ENCODE data around the gene PLCB3. TPM values are rescaled to one million over a fixed set of nuclear protein-coding genes. Genes with fewer than 3 reads are reported as not detected.

Gene PLCB3
- total and polyA plus RNA-seq, 2 of the 13 experiments (the other 11 are each of a cell fraction or from before 2014, with no cell fraction given): 7.5 to 13.8 TPM

GRCh38 chr11:64237484-64237951 lies 13.8 kb upstream of the PLCB3 start (continued):
- TF ChIP-seq FIP1L1 (IDR thresholded peaks at IDR 0.05; ENCODE audit: borderline replicate concordance, insufficient read depth, low read depth, low read length) (no peak), MBD4 (IDR thresholded peaks at IDR 0.05; ENCODE audit: borderline replicate concordance, low read length) (no peak), ZNF547 (CRISPR knock-in tag; IDR thresholded peaks at IDR 0.05) (no peak; the same call in 1 of the 2 replicates), TCF7L2 (IDR thresholded peaks at IDR 0.05; ENCODE audit: low read depth, low read length) (no peak), REXO4 (CRISPR knock-in tag; IDR thresholded peaks at IDR 0.05; ENCODE audit: borderline replicate concordance) (no peak), ZNF296 (CRISPR knock-in tag; conservative IDR thresholded peaks at IDR 0.05) (no peak), ZMYM3 (CRISPR knock-in tag; IDR thresholded peaks at IDR 0.05) (no peak), ONECUT2 (CRISPR knock-in tag; IDR thresholded peaks at IDR 0.05) (no peak), SALL1 (CRISPR knock-in tag; IDR thresholded peaks at IDR 0.05) (peak; percentile 83), BATF2 (CRISPR knock-in tag; IDR thresholded peaks at IDR 0.05) (0 out of 2 replicates have a peak, but pooled peaks have one; percentile 60), NFKBIZ (CRISPR knock-in tag; IDR thresholded peaks at IDR 0.05) (no peak), CENPBD1 (CRISPR knock-in tag; IDR thresholded peaks at IDR 0.05; ENCODE audit: borderline replicate concordance, low read depth) (no peak), HIC2 (CRISPR knock-in tag; IDR thresholded peaks at IDR 0.05; ENCODE audit: low read depth) (peak; percentile 80; the same call in 1 of the 2 replicates), ARID3A (IDR thresholded peaks at IDR 0.05; ENCODE audit: low read depth, low read length) (no peak), TP53 (CRISPR knock-in tag; conservative IDR thresholded peaks at IDR 0.05) (no peak), RAD21 (CRISPR knock-in tag; IDR thresholded peaks at IDR 0.05) (no peak), ZFP91 (CRISPR knock-in tag; IDR thresholded peaks at IDR 0.05; ENCODE audit: borderline replicate concordance) (peak; percentile 40; the same call in 1 of the 2 replicates), KDM5B (CRISPR knock-in tag; IDR thresholded peaks at IDR 0.05; ENCODE audit: borderline replicate concordance) (no peak), HDAC2 (CRISPR knock-in tag; IDR thresholded peaks at IDR 0.05) (peak; percentile 75; the same call in 1 of the 2 replicates), KAT8 (CRISPR knock-in tag; IDR thresholded peaks at IDR 0.05) (peak; percentile 27; the same call in 1 of the 2 replicates), HOXA7 (CRISPR knock-in tag; IDR thresholded peaks at IDR 0.05) (0 out of 2 replicates have a peak, but pooled peaks have one; percentile 60), NFYB (CRISPR knock-in tag; IDR thresholded peaks at IDR 0.05) (peak; percentile 24; the same call in 1 of the 2 replicates), NCOR1 (IDR thresholded peaks at IDR 0.05; ENCODE audit: borderline replicate concordance, low read length) (no peak; the same call in 1 of the 2 replicates), ZNF432 (CRISPR knock-in tag; IDR thresholded peaks at IDR 0.05; ENCODE audit: borderline replicate concordance) (no peak), TBX2 (CRISPR knock-in tag; IDR thresholded peaks at IDR 0.05; ENCODE audit: borderline replicate concordance) (peak; percentile 97)
